Mesenchymal stem cell (in vitro differentiated cells and primary cell): Measurements from ENCODE around the gene NFATC1.
"Not testable (repeated sequence)": the region's sequence is repeated elsewhere in the genome, so short reads cannot be mapped to it uniquely, and the experiment has no call there.

ENCODE experiments used
- DNase-seq: peaks from one replicate; pipeline ENCODE4 v3.0.0-alpha.2; 2013
- H2AFZ ChIP-seq: one replicate; pipeline ENCODE4 v1.6.1; 2013; ENCODE audit warnings: low read depth, mild to moderate bottlenecking, control low read depth, inconsistent platforms, low read length, moderate library complexity
- H2AK5ac ChIP-seq: 2 replicates; pipeline ENCODE4 v1.6.1; 2013; ENCODE audit warnings: low read length, moderate library complexity, mild to moderate bottlenecking, inconsistent platforms; ENCODE audit not compliant: severe bottlenecking
- H2BK120ac ChIP-seq: one replicate; pipeline ENCODE4 v1.6.1; 2013; ENCODE audit warnings: low read depth, mild to moderate bottlenecking, inconsistent platforms, low read length, moderate library complexity
- H2BK12ac ChIP-seq, 2 experiments: one replicate each; pipeline ENCODE4 v1.6.1; 2013; ENCODE audit warnings: inconsistent platforms in 2 of 2, low read length in 2 of 2, mild to moderate bottlenecking in 2 of 2, moderate library complexity in 2 of 2, control low read depth in 1 of 2
- H2BK15ac ChIP-seq: one replicate; pipeline ENCODE4 v1.6.1; 2013; ENCODE audit warnings: mild to moderate bottlenecking, low read depth, inconsistent platforms; ENCODE audit not compliant: poor library complexity, severe bottlenecking
- H2BK5ac ChIP-seq: 2 replicates; pipeline ENCODE4 v1.6.1; 2013; ENCODE audit warnings: low read depth, mild to moderate bottlenecking, low read length, control low read depth, inconsistent platforms; ENCODE audit not compliant: poor library complexity, severe bottlenecking
- H3K14ac ChIP-seq, 2 experiments: one replicate each; pipeline ENCODE4 v1.6.1; 2013; ENCODE audit warnings: inconsistent platforms in 2 of 2, low read length in 2 of 2, control low read depth in 1 of 2, mild to moderate bottlenecking in 1 of 2, moderate library complexity in 1 of 2
- H3K18ac ChIP-seq, 2 experiments: one replicate each; pipeline ENCODE4 v1.6.1; 2013; ENCODE audit warnings: inconsistent platforms in 2 of 2, low read length in 2 of 2, control low read depth in 1 of 2, low read depth in 1 of 2, mild to moderate bottlenecking in 1 of 2
- H3K23ac ChIP-seq, 2 experiments: one replicate each; pipeline ENCODE4 v1.6.1; 2013; ENCODE audit warnings: inconsistent platforms in 2 of 2, low read length in 2 of 2, mild to moderate bottlenecking in 2 of 2, moderate library complexity in 2 of 2, control low read depth in 1 of 2
- H3K27ac ChIP-seq: 2 replicates; pipeline ENCODE4 v1.5.1; 2013; ENCODE audit warnings: mild to moderate bottlenecking, moderate library complexity, low read length, control low read depth, inconsistent platforms; ENCODE audit not compliant: poor library complexity, severe bottlenecking
- H3K27me3 ChIP-seq, 2 experiments: 2 replicates each; pipeline versions ENCODE4 v1.6.1 to v1.7.0; 2013; ENCODE audit warnings: low read length in 2 of 2, mild to moderate bottlenecking in 2 of 2, moderate library complexity in 2 of 2, control low read depth in 1 of 2, inconsistent platforms in 1 of 2; ENCODE audit not compliant: control insufficient read depth in 1 of 2, insufficient read depth in 1 of 2
- H3K36me3 ChIP-seq, 2 experiments: 2 replicates each; pipeline versions ENCODE4 v1.6.1 to v1.7.0; 2013; ENCODE audit warnings: low read length in 2 of 2, control low read depth in 1 of 2, inconsistent platforms in 1 of 2, low read depth in 1 of 2, mild to moderate bottlenecking in 1 of 2; ENCODE audit not compliant: insufficient read depth in 2 of 2, control insufficient read depth in 1 of 2
- H3K4ac ChIP-seq, 2 experiments: one replicate each; pipeline ENCODE4 v1.6.1; 2013; ENCODE audit warnings: inconsistent platforms in 2 of 2, low read length in 2 of 2, mild to moderate bottlenecking in 2 of 2, moderate library complexity in 2 of 2, control low read depth in 1 of 2, low read depth in 1 of 2
- H3K4me1 ChIP-seq: 2 replicates; pipeline ENCODE4 v1.6.1; 2013; ENCODE audit warnings: low read depth, low read length, control low read depth; ENCODE audit not compliant: control insufficient read depth, insufficient read depth
- H3K4me2 ChIP-seq: 2 replicates; pipeline ENCODE4 v1.6.1; 2013; ENCODE audit warnings: low read length, mild to moderate bottlenecking, inconsistent platforms; ENCODE audit not compliant: poor library complexity, severe bottlenecking
- H3K4me3 ChIP-seq, 2 experiments: 2 replicates each; pipeline versions ENCODE4 v1.5.1 to v1.7.0; 2013; ENCODE audit warnings: low read length in 2 of 2, mild to moderate bottlenecking in 2 of 2, control low read depth in 1 of 2, low read depth in 1 of 2; ENCODE audit not compliant: insufficient read depth in 1 of 2
- H3K79me1 ChIP-seq: replicated peaks from 2 replicates; pipeline ENCODE4 v1.6.1; 2013; ENCODE audit warnings: mild to moderate bottlenecking, control low read depth, low read length, inconsistent platforms; ENCODE audit not compliant: poor library complexity, severe bottlenecking
- H3K9ac ChIP-seq: 2 replicates; pipeline ENCODE4 v1.7.0; 2013; ENCODE audit warnings: mild to moderate bottlenecking, low read length, moderate library complexity
- H3K9me3 ChIP-seq: 2 replicates; pipeline ENCODE4 v1.7.0; 2013; ENCODE audit warnings: mild to moderate bottlenecking, low read length; ENCODE audit not compliant: control insufficient read depth
- H4K8ac ChIP-seq: one replicate; pipeline ENCODE4 v1.6.1; 2013; ENCODE audit warnings: inconsistent platforms, mild to moderate bottlenecking, low read length, moderate library complexity
- H4K91ac ChIP-seq: one replicate; pipeline ENCODE4 v1.6.1; 2013; ENCODE audit warnings: mild to moderate bottlenecking, low read length, inconsistent platforms
- WGBS: methylation state at CpG from one replicate; pipeline ENCODE4 v1.1.7; 2013; ENCODE audit warnings: mixed read lengths; 5-methylcytosine and 5-hydroxymethylcytosine counted together

NFATC1 gene

GRCh38 chr18:79375441-79376154 is 20.1 kb upstream of the NFATC1 start:
- no peaks in the 10 kb centered on the region for H3K27me3 ChIP-seq
- H3K4me1 ChIP-seq = peaks cover 5% of the 10 kb centered on the region
- no peak overlapping the region for H2BK12ac ChIP-seq
- no peak overlapping the region for H3K9ac ChIP-seq
- H2BK15ac ChIP-seq = no peak overlapping the region
- DNase-seq = no peak
- H4K91ac ChIP-seq = no peak overlapping the region
- H2AFZ ChIP-seq = no peak overlapping the region
- H3K4me2 ChIP-seq = no peak overlapping the region
- H3K27ac ChIP-seq = no peak overlapping the region
- no peak overlapping the region for H3K23ac ChIP-seq
- no peak overlapping the region for H4K8ac ChIP-seq
- H3K18ac ChIP-seq = no peak overlapping the region
- no peak overlapping the region for H3K4ac ChIP-seq
- H3K79me1 ChIP-seq = no peaks in the 10 kb centered on the region
- H2AK5ac ChIP-seq = no peak overlapping the region
- H3K4me3 ChIP-seq = no peak overlapping the region
- no peak overlapping the region for H2BK120ac ChIP-seq
- no peaks in the 10 kb centered on the region for H3K9me3 ChIP-seq
- WGBS = 97% methylated on average over 10 of the region's 10 CpGs
- peaks cover 23 to 36% of the 10 kb centered on the region in 2 experiments for H3K36me3 ChIP-seq
- no peak overlapping the region for H3K14ac ChIP-seq
- no peak overlapping the region for H2BK5ac ChIP-seq

DNA sequence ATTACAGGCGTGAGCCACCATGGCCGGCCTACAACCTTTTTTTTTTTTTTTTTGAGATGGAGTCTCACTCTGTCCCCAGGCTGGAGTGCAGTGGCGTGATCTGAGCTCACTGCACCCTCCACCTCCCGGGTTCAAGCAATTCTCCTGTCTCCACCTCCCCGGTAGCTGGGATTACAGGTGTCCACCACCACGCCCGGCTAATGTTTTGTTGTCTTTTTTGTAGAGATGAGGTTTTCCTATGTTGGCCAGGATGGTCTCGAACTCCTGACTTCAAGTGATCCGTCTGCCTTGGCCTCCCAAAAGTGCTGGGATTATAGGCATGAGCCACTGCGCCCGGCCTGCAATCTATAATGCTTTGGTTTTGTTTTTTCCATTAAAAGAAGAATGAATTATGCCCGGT is 19.1 kb upstream of the NFATC1 start:
- H3K4me3 ChIP-seq, H3K18ac ChIP-seq, H3K4me2 ChIP-seq, H3K23ac ChIP-seq, H2BK15ac ChIP-seq, H3K27ac ChIP-seq, H3K9me3 ChIP-seq, H3K79me1 ChIP-seq, H2AK5ac ChIP-seq, H4K8ac ChIP-seq, H3K4ac ChIP-seq, H3K9ac ChIP-seq, H2BK5ac ChIP-seq, H2AFZ ChIP-seq, H2BK12ac ChIP-seq, H2BK120ac ChIP-seq, H3K27me3 ChIP-seq, H3K4me1 ChIP-seq, H4K91ac ChIP-seq, H3K14ac ChIP-seq, DNase-seq: not testable (repeated sequence)
- 89% methylated on average over 12 of the region's 12 CpGs for WGBS
- H3K36me3 ChIP-seq = peaks cover 23 to 34% of the 10 kb centered on the region in 2 experiments

GRCh38 chr18:79377187-79377891 is 18.4 kb upstream of the NFATC1 start:
- H2AK5ac ChIP-seq = no peak overlapping the region
- peaks cover 23 to 33% of the 10 kb centered on the region in 2 experiments for H3K36me3 ChIP-seq
- no peak overlapping the region for H2AFZ ChIP-seq
- no peak for DNase-seq
- no peak overlapping the region for H2BK120ac ChIP-seq
- H3K14ac ChIP-seq = no peak overlapping the region
- no peak overlapping the region for H3K4me3 ChIP-seq
- no peak overlapping the region for H2BK15ac ChIP-seq
- no peak overlapping the region for H3K4me2 ChIP-seq
- H3K4me1 ChIP-seq = peaks cover 5% of the 10 kb centered on the region
- no peak overlapping the region for H4K8ac ChIP-seq
- no peak overlapping the region for H3K23ac ChIP-seq
- no peak overlapping the region for H4K91ac ChIP-seq
- H3K9me3 ChIP-seq = no peaks in the 10 kb centered on the region
- H3K27me3 ChIP-seq = peaks cover 0 to 8% of the 10 kb centered on the region in 2 experiments
- no peak overlapping the region for H2BK12ac ChIP-seq
- H2BK5ac ChIP-seq = no peak overlapping the region
- H3K27ac ChIP-seq = no peak overlapping the region
- H3K18ac ChIP-seq = no peak overlapping the region
- no peaks in the 10 kb centered on the region for H3K79me1 ChIP-seq
- no peak overlapping the region for H3K9ac ChIP-seq
- WGBS = 97% methylated on average over 18 of the region's 19 CpGs
- H3K4ac ChIP-seq = no peak overlapping the region

DNA sequence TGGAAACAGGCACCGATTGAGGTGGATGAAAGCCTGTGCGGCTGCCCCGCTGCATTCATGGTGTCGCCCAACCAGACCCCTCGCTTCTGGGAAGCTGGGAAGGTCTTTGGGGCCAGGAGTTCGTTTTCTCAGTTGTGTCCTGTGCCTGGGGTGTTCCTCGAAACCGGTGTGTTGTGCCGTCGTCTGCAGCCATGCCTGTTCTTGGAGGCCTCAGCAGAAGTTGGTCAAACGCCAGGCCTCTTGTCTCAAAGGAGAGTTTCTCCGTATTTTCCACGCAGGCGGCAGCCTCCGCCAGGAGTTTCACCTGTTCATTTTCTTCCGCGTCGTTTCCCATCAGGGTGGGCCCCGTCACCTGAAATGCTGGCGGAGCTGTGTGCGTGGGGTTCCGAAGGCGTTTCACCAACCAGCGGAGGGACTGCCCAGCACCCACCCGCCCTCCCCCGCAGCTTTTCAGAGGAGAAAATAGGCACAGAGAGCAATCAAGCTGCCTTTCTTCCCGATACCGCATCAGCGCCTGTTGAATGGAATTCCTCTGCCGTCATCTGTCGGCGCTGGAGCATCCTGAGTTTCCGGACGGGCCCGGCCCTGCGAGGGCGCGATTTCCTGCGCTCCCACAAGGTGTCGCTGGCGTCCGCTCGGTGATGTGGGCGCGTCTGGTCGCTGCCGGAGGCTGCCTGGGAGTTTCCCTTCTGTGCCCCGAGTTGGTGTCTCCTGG is 17.0 kb upstream of the NFATC1 start:
- no peak overlapping the region for H3K23ac ChIP-seq
- no peak overlapping the region for H2AFZ ChIP-seq
- H2BK120ac ChIP-seq = no peak overlapping the region
- no peak overlapping the region for H2AK5ac ChIP-seq
- peak; percentile 79 for DNase-seq
- no peak overlapping the region for H4K91ac ChIP-seq
- no peaks in the 10 kb centered on the region for H3K79me1 ChIP-seq
- H4K8ac ChIP-seq = no peak overlapping the region
- H3K9ac ChIP-seq = peak overlapping the region; percentile 30
- no peak overlapping the region for H2BK5ac ChIP-seq
- WGBS = 35% methylated on average over 48 of the region's 48 CpGs
- peaks cover 5% of the 10 kb centered on the region for H3K4me1 ChIP-seq
- no peak overlapping the region for H3K27ac ChIP-seq
- H3K27me3 ChIP-seq = peaks cover 8 to 20% of the 10 kb centered on the region in 2 experiments
- H3K4me3 ChIP-seq = no peak overlapping the region
- H2BK15ac ChIP-seq = no peak overlapping the region
- no peak overlapping the region for H2BK12ac ChIP-seq
- no peaks in the 10 kb centered on the region for H3K9me3 ChIP-seq
- H3K4me2 ChIP-seq = peak overlapping the region; percentile 50
- H3K4ac ChIP-seq = no peak overlapping the region
- H3K14ac ChIP-seq = no peak overlapping the region
- H3K18ac ChIP-seq = no peak overlapping the region
- H3K36me3 ChIP-seq = peaks cover 22 to 31% of the 10 kb centered on the region in 2 experiments
